Measurements from ENCODE around the gene SCYL1.

The SCYL1 gene

DNA sequence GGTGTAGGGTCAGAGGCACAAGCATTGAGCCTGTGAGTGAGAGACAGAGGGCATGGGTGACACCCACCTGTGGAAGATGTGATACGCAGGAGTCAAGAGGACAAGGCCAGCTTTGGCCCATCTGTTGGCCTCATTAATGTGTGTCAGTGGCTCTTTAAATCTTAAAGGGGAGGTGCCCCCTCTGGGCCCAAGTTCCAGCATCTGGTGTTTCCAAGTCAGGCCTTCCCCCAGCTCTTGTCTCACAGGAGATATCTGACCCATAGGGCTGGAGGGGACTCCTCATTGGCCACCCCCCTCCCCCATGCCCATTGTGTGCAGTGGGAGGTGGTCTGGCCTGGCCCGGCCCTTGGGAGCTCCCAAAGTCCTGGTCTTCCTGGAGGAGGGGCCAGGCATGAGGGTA lies 61.8 kb downstream of the SCYL1 start:
- peak; percentile 30 for DNase-seq

All from MV-4-11 (cell line).